NCI-H2196 (cell line): ENCODE results near the gene ISOC2.

Experiments
- DNase-seq: peaks from one replicate; lab custom pipeline; 2025; ENCODE audit not compliant: unreplicated experiment; lab: John Stamatoyannopoulos, UW

The ISOC2 gene

DNA sequence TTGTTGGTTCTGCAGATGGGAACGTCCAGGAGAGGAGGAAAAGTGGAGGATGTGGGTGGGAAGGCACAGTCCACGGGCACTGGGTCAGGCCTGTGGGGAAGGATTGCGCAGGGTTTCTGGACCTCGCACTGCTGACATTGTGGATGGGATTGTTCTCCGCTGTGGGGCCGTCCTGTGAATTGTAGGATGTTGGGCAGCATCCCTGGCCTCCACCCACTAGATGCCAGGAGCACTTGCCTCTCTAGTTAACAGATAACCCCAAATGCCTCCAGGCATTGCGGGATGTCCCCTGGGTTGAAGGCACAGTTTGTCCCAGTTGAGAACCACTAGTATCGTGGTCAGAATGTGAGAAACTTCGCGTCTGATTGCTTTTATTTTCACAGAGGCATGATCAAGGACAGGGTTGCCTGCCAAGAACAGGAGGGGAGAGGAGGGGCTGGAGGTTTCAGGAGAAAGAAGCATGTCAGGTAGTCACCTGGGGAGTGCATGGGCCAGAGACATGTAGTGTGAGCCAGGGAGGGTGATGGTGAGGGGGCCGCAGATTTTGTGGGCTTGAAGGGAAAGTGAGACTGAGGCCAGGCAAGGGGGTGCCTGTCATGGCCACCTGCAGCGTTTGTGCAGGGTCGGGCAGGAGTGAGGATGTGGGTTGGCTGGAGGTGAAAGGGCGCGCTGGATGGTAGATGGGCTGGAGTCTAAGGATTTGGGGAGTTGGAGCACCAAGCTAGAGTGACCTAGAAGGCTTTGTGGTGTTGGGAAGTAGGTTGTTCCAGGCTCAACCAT, 18.2 kb upstream of the ISOC2 start:
- no peak for DNase-seq

DNA sequence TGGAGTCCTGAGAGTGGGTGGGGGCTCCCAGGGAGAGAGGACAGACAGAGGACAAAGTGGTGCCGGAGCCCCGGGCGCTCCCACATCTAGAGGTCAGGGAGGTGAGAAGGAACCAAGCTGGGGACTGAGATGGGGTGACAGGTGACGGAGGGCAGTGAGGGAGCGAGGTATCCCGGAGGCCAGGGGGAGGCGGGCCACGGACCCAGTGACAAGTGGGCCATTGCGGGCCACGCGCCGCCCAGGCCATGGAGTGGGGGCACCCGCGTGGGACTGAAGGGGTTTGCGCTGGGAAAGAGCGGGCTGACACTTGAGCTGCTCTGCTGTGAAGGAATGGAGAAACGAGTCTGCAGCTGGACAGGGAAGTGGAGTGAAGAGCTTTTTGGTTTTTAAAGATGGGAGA, 17.6 kb upstream of the ISOC2 start:
- no peak for DNase-seq

DNA sequence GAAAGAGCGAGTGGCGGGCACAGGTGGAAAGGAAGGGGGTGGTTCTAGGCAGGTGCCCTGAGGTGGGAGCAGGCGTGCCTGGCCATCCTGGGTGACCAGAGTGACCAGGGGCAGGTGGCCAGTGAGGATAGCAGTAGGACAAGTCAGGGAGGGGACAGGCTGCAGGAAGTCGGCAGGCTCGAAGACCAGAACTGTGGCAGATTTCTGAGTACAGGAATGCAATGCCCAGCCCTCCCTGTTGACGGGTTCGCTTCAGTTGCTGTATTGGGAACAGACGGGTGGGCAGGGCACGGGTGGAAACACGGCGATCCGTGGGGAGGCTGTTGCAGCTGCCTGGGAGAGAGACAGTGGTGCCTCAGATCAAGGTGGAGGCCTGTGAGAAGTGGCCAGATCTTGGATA, 16.9 kb upstream of the ISOC2 start:
- no peak for DNase-seq

DNA sequence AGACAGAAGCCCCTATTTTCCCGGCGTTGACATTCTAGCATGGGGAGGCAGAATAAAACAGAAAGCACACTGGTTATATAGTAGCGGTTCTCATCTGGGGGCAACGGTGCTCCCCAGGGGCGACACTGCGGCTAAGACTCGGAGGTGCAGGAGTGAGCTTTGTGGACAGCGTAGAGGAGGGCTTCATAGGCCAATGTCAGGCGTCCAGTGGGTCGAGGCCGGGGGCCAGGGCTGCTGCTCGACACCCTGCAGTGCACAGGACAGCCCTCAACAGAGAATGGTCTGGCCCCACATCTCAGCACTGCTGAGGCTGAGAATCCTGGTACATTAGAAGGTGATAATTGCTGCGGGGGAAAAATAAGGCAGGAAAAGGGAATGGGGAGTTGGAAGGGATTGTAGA, 16.5 kb upstream of the ISOC2 start:
- DNase-seq = no peak

DNA sequence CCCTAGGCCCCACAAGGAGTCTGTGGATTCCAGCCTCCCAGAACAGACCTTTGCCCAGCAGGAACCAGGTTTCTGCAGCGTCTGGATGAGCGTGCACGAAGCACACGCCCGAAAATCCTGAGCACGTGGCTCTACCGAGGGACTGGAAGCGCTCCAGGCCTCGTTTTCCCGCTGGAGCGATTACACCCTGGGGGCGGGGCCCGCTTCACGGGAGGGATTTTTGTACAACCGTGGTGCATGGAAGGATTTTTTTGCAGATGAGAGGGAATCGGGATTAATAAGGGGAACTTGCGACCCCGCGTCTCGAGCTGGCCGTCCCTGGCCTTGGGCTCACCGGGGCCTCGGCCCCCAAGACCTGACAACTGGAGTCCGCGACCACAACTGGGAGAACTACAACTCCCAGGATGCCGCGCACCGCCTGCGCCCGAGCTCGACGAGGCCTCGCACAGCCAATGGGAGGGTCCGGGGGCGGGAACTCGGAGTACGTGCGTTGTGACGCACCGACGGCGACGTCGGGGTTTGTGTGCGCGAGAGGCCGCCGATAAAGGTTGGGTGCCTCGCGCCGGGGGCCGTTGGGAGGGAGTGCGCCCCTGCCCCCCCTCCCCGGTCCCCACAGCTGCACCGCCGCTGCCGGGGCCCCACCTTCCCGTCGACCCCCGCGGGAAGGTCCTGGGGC, 14.8 kb upstream of the ISOC2 start, which contains the start of gene ZNF628:
Gene ZNF628, plus strand, starts transcription at position 518 of the 676 bp plus-strand sequence. CDS start 3,294 bp downstream, outside the sequence.
- DNase-seq = peak; percentile 98

DNA sequence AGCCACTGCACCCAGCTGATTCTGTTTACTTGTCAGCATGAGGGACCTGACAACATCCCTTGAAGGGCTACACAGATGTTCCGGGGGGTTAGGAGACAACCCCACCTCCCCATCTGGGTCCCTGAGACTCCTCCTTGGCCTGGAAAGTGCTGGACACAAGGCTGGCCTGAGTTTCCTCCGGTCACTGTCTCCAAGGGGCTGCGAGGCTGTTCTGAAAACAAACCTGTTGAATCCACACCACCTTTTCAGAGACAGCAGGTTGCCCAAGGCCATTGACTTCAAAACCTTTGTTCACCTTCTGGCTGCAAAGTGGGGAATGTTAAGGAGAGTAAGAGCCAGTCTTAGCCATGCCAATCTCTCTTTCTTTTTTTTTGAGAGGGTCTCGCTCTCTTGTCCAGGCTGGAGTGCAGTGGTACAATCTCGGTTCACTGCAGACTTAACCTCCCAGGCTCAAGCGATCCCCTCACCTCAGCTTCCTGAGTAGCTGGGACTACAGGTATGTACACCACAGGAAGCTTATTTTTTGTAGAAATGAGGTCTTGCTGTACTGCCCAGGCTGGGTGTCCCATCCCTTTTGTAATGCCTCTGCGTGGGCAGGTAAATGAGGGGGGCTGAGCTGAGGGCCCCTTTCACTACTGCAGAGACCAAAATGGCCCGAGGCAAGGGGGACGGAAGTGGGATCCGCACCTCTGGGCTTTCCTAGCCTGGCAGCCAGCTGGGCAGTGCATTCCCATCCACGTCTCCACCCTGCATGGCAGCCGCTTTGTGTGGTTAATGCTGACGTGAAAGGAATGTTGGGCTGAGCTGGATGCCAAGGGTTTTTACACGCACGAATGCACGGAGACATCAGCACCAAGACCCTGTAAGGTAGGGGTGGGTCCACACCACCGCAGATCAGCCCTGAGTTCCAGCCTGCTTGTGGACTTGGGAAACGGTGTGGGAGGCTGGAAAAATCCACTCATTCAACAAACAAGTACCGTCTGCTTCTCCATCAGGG, 13.1 kb upstream of the ISOC2 start:
- DNase-seq = no peak

DNA sequence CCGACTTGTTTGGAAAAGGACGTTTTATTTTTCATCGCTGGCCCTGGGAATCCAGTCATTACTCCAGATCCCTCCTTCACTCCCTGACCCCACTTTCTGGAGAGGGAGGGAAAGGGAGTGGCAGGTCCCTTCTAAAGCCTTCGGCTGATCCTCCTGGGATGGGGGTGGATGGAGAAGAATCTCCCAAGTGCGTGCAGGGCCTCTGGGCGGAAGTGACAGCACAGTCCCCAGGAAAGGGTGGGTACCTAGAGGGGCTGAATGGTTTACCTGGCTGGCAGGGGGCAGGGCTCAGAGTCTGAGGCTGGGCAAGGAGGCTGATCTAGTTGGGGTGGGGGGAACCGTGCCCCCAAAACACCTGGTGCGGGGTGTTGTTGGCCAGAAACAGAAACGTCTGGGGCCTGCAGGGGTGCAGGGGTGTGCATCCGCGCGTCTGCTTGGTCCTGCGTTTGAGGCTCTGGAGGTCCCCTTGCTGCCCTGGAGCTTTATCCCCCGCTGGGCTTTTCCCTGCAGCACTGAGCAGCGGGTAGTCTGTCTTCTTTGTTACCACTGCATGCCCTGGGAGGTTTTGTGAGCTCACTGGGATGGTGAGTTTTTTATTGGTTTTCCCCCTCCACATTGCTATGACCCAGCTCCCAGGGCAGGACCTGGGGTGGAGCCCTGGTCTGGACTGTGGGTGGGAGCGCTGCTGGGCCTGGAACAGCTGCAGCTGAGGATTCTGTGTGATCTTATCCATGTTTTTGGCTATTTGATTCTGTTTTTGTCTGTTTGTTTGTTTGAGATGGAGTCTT, 12.0 kb upstream of the ISOC2 start:
- no peak for DNase-seq

DNA sequence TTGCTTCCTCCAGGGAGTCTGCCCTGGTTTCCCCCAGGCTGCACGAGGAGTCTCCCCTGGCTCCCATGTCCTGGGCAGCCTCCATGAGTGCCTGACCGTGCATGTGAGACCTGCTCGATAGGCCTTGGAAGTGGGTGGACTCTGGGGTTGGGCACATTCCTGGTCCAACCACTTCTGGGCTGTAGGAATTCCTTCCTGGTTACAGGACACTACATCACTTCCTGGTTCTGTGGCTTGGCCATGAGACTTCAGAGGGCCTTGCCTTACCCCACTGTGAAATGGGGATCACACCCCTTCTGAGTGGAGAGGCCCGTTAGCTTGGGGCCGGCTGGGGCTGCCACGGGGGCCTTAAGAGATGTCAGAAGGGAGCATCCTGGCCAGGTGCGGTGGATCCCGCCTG, 11.0 kb upstream of the ISOC2 start:
- no peak for DNase-seq

DNA sequence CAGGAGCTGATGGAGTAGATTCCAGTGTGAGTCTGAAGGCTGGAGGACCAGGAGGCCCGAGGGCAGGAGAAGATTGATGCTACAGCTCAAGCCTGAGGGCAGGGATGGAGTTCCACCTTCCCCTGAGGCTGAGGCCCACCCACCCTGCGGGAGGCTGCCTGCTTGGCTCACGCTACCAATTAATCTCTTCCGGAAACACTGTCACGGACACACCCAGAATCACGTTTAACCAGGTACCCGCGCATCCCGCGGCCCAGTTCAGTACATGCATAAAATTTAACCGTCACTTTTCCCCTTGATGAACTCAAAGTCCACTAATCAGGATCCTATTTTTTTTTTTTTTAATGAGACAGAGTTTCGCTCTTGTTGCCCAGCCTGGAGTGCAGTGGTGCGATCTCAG, 9.8 kb upstream of the ISOC2 start:
- no peak for DNase-seq

DNA sequence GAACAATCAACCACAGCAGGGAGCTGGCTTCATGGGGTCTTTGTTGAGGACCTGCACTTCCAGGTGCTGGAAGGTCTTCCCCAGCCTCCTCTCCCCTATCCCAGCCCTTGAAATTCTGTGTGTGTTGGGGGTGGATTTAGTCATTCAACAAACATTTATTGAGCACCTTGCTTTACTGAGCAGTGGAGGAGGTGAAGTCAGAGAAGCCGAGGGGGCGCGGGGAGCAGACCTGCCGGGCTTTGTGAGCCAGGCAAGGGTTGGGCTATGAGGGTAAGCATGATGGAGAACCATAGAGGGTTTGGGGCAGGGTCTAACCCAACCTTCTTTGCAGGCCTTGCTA, 6.6 kb upstream of the ISOC2 start:
- no peak for DNase-seq

DNA sequence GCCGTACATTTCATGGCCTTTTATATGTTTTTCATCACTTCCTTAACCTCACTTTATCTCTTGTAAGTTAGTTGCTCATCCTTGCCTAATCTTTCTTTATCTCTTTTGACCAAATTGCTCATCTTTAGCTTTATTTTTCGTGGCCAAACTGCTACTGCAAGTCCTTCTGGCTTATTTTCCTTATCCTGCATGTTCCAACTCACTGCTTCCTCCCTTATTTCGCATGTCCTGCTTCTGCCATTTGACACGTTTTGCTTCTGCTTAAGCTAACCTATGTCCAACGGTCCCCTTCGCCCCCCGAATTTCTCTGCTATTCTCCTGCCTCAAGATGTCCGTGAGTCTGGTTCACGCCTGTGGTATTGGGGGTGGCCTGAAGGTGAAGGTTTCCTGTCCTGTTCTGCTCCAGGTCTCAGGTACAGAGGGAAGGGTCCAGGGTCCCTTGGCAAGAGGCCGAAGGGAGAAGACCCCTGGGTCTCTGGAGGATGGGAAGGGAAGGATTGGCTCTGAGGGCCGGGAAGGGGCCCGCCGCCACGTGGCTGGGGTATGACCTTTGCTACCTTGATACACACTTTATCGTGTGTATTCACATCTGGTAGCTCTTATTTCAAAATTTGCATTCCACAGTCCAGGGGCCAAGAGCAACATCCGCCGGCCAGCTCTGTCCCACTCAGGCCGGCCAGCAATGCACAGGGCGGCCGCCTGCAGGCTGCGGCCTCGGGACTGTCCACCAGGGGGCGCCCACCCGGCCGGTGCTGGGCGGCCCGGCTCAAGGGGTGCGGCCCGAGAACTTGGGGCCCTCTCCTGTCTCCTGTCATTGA, 6.0 kb upstream of the ISOC2 start:
- peak; percentile 49 for DNase-seq

DNA sequence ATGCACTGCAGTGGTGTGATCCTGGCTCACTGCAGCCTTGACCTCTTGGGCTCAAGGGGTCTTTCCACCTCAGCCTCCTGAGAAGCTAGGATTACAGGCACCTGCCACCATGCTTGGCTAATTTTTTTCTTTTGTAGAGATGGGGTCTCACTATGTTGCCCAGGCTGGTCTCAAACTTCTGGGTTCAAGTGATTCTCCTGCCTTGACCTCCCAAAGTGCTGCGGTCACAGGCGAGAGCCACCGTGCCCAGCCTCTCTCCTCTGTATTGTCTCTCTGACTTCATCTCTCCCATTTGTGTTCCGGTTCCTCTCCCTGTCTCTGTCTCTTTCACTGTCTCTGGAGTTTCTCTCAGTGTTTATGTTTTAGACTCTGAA, 4.8 kb upstream of the ISOC2 start:
- no peak for DNase-seq

DNA sequence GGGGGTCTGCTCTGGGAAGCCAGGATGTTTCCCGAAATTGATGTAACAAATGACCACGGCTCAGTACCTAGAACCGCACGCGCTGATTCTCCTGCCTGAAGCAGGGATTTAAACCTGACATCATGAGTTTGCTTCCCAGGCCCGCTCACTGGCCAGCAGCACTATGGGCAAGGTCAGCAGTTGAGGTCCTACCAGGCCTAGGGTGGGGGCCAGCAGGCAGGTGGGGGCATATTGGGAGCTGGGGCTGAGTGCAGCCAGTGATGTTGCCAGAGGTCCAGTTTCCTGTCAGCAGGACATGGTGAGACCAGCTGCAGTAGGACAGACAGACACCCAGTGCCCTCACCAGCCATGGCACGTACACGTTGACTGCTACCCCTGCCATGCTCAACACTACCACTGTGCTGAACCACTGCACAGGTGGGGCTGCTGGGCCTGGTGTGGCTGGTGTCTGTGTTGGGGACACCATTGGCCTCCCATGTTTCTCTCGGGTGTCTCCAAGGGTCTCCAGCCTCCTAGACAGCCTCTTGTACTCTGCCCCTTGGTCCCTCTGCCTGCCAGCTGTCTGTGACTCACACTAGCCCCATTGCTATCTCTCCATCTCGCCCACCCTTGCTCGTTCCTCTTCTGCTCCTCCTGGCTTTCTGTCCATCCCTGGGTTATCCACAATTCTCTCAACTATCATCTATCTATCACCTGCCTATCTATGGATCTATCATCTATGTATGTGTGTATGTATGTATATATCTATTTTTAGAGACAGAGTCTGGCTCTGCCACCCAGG, 4.2 kb upstream of the ISOC2 start:
- no peak for DNase-seq

DNA sequence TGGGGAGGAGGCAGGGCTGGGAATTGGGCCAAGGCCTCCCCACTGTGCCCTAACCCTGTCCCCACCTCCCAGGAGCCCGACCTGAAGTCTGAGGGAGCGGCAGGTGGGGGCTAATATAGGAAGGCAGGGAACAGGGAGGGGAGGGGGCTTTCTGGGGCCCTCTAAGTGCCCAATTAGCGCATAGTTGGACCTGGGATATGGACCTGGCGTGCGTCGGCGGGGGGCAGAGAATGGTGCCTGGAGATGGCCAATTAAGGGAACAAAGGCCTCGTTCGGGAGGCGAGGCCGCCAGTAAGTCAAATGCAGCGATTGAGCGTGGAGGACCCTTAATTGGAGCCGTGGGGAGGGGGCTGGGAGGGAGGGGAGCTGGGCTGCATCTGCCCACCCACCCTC, 3.2 kb upstream of the ISOC2 start, which contains the start of gene C19orf85:
Gene C19orf85, minus strand, starts transcription at position 90 of the 393 bp plus-strand sequence. CDS start 197 bp downstream, outside the sequence.
- DNase-seq = no peak

DNA sequence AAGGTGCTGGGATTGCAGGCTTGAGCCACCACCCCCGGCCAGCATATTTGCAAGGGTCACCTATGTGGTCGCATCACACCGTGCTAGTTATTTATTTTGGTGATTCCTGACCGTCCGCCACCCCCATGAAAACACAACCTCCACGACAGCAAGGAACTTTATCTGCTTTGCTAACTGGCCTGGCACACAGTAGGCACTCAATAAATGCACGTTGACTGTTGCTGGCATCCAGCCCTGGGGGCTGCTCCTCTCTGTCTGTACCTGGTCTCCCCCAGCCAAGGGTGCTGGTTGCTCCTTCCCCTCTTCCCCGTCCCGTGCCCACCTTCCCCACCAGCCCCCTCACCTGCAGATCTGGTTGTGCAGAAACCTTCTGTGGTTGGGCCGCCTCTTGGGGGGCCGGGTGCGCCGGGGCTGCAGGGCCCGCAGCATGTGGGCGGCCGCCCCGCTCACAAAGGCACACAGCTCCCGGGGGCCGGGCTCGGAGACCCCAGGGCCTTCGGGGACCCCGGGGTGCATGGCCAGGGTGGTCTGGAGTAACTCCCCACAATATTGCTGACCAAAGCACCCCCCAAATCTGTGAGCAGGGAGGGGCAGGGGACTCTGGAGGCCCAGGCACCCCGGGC, 2.7 kb upstream of the ISOC2 start:
- DNase-seq = no peak

DNA sequence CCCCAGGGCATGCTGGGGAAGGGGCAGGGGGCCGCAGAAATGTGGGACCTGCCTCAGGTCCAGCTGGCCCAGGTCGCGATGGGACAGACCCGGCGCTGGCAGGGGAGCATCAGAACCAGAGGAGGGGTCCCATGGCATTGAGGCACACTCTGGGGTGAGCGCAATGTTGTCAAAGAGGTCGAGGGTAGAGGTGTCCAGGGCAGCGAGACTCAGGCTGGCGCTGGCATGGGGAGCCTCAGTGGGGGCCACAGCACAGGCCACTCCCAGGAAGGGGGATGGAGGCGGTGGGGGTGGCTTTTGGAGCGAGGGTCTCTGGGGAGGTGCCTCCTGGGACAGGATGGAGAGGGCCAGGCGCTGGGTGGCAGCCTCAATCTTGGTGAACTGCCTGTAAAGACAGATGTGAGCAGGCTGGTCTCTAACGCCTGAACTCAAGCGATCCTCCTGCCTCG, 2.2 kb upstream of the ISOC2 start:
- no peak for DNase-seq

DNA sequence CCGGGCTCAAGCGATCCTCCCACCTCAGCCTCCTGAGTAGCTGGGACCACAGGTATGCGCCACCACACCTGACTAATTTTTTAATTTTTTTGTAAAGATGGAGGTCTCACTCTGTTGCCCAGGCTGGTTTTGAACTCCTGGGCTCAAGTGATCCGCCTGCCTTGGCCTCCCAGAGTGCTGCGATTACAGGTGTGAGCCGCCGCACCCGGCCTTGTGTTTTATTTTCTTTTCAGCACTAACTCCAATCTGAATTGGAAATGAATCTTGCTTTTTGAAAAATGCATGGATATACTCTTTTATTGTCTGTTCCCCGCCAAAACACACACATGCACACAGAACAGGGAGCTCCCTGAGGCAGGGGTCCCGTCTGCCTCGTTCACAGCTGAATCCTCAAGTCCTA, 1.3 kb upstream of the ISOC2 start:
- DNase-seq = no peak

DNA sequence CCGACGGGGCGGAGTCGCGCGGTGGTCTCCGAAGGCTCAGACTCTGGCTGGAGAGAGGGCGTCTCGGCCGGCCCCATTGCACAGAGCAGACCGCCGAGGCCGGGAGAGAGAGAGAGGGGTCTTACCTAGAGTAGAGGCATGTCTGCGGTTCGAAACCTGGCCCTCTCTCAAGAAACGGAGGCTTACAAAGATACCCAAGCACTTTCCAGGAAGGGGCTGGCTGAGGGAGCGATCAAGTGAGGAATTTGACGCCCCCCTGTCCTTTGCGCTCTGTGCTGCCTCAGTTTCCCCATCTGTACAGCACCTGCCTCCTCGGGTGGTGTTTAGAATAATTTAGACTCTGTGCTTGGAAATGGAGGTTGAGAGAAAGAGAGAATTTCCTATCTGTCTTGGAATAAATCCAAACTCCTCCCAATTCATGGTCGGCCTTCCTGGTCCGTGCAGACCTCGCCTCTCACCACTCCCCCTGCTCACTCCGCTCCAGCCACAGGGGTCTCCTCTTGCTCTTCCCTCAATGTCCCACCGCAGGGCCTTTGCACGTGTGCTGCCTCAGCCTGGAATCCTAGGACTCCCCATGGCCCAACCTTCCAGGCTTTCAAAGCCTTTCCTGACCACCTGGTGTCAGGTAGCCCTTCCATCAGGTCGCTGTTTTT, 658 bp upstream of the ISOC2 start:
- DNase-seq = peak; percentile 55
